GM12872 (cell line): ENCODE results near the gene CATSPERB.

Experiments used
- CTCF ChIP-seq: IDR thresholded peaks from 3 replicates; pipeline ENCODE4 v1.5.1; 2011; ENCODE audit warnings: low read depth, mild to moderate bottlenecking, low read length, moderate library complexity; ENCODE audit not compliant: insufficient read depth

CATSPERB gene

GRCh38 chr14:91731986-91732385 lies at the start of gene CATSPERB:
TSS of gene CATSPERB (minus strand) at chr14:91732086. CDS start at chr14:91729479, 2,607 bp downstream.
- no peak for TF ChIP-seq CTCF

- no peak for TF ChIP-seq CTCF
Observed at GRCh38 chr14:91780452-91780851, 48.6 kb upstream of the CATSPERB start.

GRCh38 chr14:91778217-91778616 lies 46.3 kb upstream of the CATSPERB start:
- no peak for TF ChIP-seq CTCF

GRCh38 chr14:91774140-91775096 lies 42.5 kb upstream of the CATSPERB start:
- TF ChIP-seq CTCF: no peak

GRCh38 chr14:91770185-91770584 lies 38.3 kb upstream of the CATSPERB start:
- TF ChIP-seq CTCF: no peak

GRCh38 chr14:91755570-91756295 lies 23.8 kb upstream of the CATSPERB start:
- TF ChIP-seq CTCF: no peak

- no peak for TF ChIP-seq CTCF
Observed at GRCh38 chr14:91754819-91755218, 22.9 kb upstream of the CATSPERB start.
